BJ (cell line): Measurements from ENCODE around the gene CACNA1E. TPM values are rescaled to one million over a fixed set of nuclear protein-coding genes. Genes with fewer than 3 reads are reported as not detected.

Source experiments
- CTCF ChIA-PET: fragments of 350-600 bp; formaldehyde crosslinking; extraction: SDS; loops from one replicate; lab custom pipeline; 2021; ENCODE audit warnings: antibody characterized with exemption, inconsistent platforms; lab: Yijun Ruan, JAX
- POLR2A ChIA-PET: fragments of 300-600 bp; sonication (Branson Sonifier 250); formaldehyde crosslinking; extraction: SDS; loops from one replicate; lab custom pipeline; 2021; ENCODE audit warnings: antibody characterized with exemption; lab: Charles Lee
- DNase-seq: peaks from one replicate; pipeline ENCODE4 v3.0.0-alpha.2; 2011; ENCODE audit warnings: low read depth
- H3K27me3 ChIP-seq: 2 replicates; pipeline ENCODE4 v1.6.0; 2011; ENCODE audit warnings: low read length; ENCODE audit not compliant: control insufficient read depth, insufficient read depth
- H3K36me3 ChIP-seq: 2 replicates; pipeline ENCODE4 v1.5.1; 2011; ENCODE audit warnings: low read length; ENCODE audit not compliant: control insufficient read depth, insufficient read depth
- H3K4me3 ChIP-seq: 2 replicates; pipeline ENCODE4 v1.5.1; 2011; ENCODE audit warnings: low read depth, mild to moderate bottlenecking, control low read depth, low read length
- CTCF ChIP-seq: IDR thresholded peaks from 2 replicates; pipeline ENCODE4 v1.5.1; 2011; ENCODE audit warnings: low read depth, mild to moderate bottlenecking, control low read depth, inconsistent platforms, low read length, moderate library complexity; ENCODE audit not compliant: insufficient read depth
- polyA plus RNA-seq: library from polyadenylated mRNA; depleted of rRNA; stranded (reverse); fragments of >200 nt; gene quantifications from 2 replicates; pipeline ENCODE4 v1.2.3, GENCODE V29; 2011

Gene CACNA1E
- polyA plus RNA-seq, 1 experiment = not detected

- CTCF ChIA-PET = no interaction called here
- TF ChIP-seq CTCF = no peak
- Histone ChIP-seq H3K27me3 (no peaks in the 10 kb centered on the region), H3K4me3 (no peak overlapping the region), H3K36me3 (no peaks in the 10 kb centered on the region)
- no peak for DNase-seq
- POLR2A ChIA-PET = no interaction called here
Observed at GRCh38 chr1:181635110-181635509, 151.8 kb downstream of the CACNA1E start.

GRCh38 chr1:181637998-181638397 lies 154.7 kb downstream of the CACNA1E start:
- ChIA-PET POLR2A (no interaction called here), CTCF (interaction anchor here (0.7 kb wide), 1 partner anchor 18 kb away, joined by 3 read pairs; no protein-coding TSS in a partner anchor)
- Histone ChIP-seq H3K27me3 (no peaks in the 10 kb centered on the region), H3K4me3 (no peak overlapping the region), H3K36me3 (no peaks in the 10 kb centered on the region)
- TF ChIP-seq CTCF = no peak
- DNase-seq = no peak

GRCh38 chr1:181640956-181641355 lies 157.6 kb downstream of the CACNA1E start:
- H3K4me3 ChIP-seq = no peak overlapping the region
- POLR2A ChIA-PET = no interaction called here
- no peaks in the 10 kb centered on the region for H3K36me3 ChIP-seq
- CTCF ChIA-PET = no interaction called here
- TF ChIP-seq CTCF = no peak
- H3K27me3 ChIP-seq = no peaks in the 10 kb centered on the region
- DNase-seq = no peak

GRCh38 chr1:181643631-181644030 lies 160.3 kb downstream of the CACNA1E start:
- Histone ChIP-seq H3K4me3 (no peak overlapping the region), H3K36me3 (no peaks in the 10 kb centered on the region), H3K27me3 (no peaks in the 10 kb centered on the region)
- TF ChIP-seq CTCF = no peak
- ChIA-PET CTCF (no interaction called here), POLR2A (no interaction called here)
- DNase-seq = no peak

GRCh38 chr1:181645171-181645570 lies 161.9 kb downstream of the CACNA1E start:
- no peak for TF ChIP-seq CTCF
- no peak for DNase-seq
- POLR2A ChIA-PET = no interaction called here
- CTCF ChIA-PET = no interaction called here
- Histone ChIP-seq H3K36me3 (no peaks in the 10 kb centered on the region), H3K4me3 (no peak overlapping the region), H3K27me3 (no peaks in the 10 kb centered on the region)
